SH-SY5Y (cell line): ENCODE results near the gene PPP2R5C.

Experiments
- GATA2 ChIP-seq: IDR thresholded peaks from 2 replicates; pipeline ENCODE4 v1.6.1; 2011; ENCODE audit warnings: mild to moderate bottlenecking, low read depth, low read length
- GATA3 ChIP-seq: IDR thresholded peaks from 2 replicates; pipeline ENCODE4 v1.6.1; 2011; ENCODE audit warnings: low read depth, mild to moderate bottlenecking, low read length, moderate library complexity

The PPP2R5C gene

DNA sequence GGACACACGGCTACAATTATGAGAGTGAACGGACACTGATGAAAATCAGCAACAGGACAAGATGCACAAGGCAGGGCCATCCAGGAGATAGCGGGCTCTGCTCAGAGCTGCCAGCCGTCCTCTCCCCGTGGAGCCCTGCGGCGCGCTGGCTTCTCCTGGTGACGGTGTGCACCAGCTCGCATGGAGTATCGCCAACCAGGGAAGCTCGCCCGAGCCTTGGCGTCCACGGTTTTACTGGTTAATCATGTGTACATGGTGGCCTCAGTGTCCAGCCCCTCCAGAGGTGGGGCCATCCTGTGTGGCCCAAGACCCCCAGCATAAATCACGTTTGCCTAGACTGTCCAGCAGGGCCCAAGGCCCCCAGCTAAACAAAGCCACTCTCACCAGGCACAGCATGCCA, 171.7 kb downstream of the PPP2R5C start:
- no peak for TF ChIP-seq GATA2
- TF ChIP-seq GATA3 = no peak

DNA sequence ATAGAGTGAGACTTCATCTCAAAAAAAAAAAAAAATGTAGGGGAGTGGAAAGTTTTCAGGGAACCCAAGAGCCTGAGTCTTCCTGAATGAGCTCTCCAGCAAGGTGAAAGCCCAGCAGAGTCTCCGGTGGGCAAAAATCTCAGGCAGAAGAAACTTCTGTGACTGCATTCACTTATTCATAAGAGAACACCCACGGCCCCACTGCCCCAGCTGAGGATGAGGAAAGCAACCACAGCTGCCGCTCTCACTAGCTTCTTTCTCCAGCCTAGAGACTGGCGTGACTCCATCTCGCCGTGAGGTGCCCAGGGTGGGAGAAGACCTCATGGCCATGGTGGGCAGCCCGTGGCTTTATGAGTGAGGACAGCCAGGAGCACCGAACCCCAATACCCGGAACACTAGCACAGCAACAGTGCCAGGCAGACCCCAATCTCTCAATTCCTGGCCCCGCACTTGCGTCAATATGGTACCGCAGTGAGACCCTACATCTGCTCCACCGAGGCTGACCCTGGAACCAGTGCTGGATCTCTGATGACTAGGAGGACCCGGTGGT, 173.2 kb downstream of the PPP2R5C start:
- TF ChIP-seq GATA2 (no peak), GATA3 (no peak)

DNA sequence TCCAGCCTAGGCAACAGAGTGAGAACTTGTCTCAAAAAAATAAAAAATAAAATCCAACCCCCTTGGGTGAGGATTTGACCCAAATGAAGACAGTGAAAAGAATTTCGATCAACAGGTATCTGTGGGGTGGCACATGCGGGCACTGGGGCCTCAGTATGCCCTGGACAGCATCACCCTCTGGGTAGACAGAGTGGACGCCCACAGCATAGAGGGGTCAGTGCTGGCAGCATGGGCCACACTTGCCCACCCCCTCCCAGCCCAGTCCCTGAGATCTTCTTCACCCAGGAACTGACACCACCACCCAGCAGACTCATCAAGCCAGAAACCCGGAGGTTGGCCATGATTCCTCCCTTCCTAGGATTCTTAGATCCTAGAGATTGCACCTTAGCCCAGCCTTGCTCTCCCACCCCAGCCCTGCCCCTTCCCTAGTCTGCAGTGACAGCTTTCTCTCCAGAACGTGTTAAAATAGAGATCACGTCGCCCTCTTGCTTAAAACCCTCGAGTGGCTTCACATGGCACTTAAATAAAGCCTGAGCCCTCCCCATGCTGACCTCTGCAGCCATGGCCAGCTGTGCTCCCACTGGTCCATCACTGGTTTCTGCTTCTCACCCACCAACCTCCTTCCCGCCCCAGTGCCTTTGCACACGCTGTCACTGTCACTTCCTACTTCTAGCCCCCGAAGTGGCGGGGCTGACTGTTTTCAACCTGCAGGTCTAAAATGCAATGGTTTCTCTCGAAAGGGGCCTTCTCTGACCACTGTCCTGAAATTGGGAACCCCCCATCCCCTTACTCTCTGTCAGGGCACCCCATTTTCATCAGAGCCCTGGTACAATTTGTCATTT, 176.6 kb downstream of the PPP2R5C start:
- TF ChIP-seq GATA2 (no peak), GATA3 (no peak)

DNA sequence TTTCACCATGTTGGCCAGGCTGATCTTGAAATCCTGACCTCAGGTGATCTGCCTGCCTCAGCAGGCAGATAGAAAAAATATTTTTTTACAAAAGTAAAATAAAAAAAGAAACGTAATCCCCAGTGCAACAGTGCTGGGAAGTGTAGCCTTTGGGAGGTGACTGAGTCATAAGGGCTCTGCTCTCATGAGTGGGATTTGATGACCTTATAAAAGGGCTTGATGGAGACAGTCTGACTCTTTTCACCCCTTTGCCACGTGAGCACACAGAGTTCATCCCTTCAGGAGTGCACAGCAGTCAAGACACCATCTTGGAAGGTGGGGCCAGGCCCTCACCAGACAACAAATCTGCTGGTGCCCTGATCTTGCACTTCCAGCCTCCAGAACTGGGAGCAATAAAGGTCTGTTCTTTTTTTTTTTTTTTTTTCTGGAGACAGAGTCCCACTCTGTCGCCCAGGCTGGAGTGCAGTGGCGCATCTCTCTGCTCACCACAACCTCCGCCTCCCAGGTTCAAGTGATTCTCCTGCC, 178.2 kb downstream of the PPP2R5C start:
- TF ChIP-seq GATA2 (no peak), GATA3 (no peak)

DNA sequence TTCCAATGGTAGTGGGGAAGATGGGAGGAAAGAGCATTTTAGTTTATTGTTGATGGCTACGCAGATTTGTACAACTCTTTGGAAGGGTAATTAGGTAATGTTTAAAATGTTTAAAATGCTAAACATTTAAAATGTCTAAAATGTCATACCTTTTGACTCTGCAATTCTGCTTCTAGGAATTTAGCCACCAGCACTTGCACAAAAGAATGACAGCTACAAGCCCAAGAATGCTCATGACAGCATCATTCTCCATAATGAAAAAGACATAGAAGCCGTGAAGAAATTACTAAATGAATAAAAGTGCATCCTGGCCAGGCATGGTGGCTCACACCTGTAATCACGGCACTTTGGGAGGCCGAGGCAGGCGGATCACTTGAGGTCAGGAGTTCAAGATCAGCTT, 182.9 kb downstream of the PPP2R5C start:
- TF ChIP-seq GATA3 = no peak
- TF ChIP-seq GATA2 = no peak

DNA sequence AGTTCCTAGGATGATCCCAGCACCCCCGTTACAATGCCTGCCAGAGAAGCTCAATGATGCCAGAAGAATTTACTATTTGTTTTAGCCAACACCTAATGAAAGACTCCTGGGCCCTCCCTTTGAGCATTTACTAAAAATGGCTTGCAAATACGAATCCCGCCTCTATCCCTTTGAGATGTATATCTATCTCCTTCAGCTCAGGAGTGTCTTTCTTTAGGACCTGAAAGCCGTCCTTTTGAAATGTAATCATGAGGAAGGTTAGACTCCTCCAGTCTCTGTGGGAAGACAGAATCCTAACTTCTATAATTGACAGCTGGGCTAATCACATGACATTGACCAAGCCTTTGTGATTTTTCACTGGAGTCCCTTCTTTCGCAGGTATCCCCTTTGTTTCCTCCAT, 183.7 kb downstream of the PPP2R5C start:
- TF ChIP-seq GATA2 (no peak), GATA3 (no peak)

DNA sequence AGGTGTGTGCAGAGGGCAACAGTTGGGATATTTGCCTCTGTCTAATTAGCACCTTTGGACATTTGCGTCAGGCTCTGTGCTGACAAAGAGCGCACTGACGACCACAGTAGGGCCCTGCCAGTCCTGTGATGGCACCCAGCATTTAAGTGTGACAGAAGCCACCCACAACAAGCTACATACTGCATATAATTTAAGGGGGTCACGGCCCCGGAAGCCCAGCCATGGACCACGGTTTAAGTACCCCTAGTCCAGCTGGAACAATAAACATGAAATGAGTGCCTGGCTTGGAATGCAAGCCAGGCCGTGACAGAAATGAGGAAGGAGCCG, 186.0 kb downstream of the PPP2R5C start:
- TF ChIP-seq GATA2 = no peak
- no peak for TF ChIP-seq GATA3

DNA sequence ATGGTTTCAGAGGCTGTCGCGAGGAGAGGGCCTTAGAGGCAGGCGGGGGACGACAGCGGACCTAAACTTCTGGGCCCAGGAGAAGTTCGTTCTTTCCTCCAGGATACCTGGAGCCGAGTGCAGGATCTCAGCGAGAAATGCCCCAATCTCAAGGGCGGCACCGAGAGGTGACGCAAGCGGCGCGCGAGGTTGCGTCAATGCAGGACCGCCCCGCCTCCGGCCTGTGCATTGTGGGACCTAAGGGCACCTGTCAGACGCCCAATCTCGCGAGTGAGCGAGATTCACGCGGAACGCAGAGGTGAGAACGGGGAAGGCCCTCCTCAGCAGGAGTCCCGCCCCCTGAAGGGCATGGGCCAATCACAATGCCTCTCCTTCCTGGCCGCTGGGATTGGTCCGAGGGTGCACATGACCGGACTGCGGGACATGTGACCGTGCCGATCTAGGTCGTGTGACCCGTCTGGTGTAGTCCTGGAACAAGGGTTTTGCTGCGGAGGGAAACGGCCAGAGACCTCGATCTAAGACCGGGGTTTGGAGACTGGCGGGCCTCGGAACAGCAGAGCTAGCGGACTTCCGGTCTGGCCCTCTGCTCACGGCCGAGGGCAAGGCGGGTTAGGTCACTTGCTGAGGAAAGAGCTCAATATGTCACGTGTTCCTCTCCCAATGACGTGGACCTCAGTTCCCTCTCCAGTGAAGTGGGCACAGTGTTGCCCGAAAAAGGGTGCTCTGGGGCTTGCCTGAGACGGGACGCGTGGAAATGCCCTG, 186.6 kb downstream of the PPP2R5C start:
- no peak for TF ChIP-seq GATA2
- no peak for TF ChIP-seq GATA3

DNA sequence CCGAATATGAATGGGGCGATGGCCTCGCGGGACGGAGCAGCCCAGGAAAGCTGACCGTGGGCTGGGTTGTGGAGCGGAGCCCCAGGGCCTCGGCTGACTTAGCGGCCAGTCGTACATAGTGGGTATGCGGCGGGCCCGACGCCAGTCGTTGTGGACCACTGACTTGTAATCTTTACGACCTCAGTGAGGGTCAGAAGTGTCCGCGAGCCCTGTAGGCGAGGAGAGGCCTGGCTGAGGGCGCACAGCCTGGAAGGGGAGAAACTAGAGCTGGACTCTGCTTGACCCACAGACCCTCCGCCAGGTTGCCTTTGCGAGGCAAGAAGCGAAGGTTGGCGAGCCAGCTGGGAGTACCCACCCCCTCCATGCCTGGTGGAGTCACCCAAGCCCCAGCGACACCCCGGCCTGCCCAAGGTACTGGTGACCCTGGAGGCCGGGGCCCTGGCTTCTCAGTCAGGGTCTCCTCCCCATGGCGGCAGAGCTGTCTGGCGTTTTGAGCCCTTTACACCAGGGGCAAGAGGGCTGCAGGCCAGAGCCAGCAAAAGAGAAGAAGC, 187.2 kb downstream of the PPP2R5C start:
- no peak for TF ChIP-seq GATA3
- TF ChIP-seq GATA2 = no peak

DNA sequence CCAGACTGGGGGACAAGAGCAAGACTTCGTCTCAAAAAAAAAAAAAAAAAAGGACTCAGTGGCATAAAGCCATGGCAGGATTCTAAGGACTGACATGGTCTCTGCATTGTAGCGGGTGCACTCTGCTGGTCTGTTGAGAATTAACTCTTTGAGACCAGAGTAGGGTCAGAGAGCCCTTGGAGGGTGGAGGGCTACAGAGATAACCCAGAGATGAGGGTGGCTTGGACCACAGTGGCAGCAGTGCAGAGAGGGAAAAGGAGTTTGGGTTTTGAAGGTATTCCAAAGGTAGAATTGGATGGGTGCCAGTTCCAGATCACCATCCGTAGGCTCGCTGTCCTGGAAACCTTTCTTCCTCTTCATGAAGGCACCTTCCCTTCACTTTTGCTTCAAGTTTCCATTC, 188.6 kb downstream of the PPP2R5C start:
- TF ChIP-seq GATA2 = no peak
- no peak for TF ChIP-seq GATA3

DNA sequence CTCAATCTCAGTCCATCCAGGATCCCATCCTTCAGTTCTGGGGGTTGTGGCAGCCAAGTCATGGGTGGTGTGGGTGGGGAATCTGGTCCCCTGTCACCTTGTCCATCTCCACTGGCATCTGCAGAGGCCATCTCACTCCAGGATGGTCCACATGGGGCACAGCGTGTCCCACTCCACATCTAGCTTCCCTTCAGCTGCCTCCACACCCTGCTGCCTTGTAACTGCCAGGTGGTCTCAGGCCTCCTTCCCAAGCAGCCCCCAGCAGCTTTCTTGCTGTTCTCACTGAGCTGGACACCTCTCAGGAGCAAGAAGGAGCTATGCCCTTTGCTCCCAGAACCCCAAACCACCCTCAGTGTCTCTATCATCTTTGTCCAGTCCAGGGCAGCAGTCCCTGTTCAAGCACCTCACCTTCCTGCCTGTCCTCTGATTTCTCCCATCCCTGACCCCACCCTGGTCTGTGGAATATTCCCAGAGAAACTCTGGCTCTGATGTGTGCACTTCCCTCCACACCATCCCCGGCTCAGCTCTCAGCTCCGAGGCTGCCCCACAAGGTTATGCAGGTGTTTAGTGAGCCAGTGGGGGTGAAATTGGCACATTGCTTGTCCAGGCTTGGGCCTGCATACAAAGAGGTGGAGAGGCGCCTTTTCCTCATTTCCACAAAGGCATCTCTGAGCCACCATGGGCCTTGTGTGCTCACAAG, 189.2 kb downstream of the PPP2R5C start:
- TF ChIP-seq GATA3 (no peak), GATA2 (no peak)

DNA sequence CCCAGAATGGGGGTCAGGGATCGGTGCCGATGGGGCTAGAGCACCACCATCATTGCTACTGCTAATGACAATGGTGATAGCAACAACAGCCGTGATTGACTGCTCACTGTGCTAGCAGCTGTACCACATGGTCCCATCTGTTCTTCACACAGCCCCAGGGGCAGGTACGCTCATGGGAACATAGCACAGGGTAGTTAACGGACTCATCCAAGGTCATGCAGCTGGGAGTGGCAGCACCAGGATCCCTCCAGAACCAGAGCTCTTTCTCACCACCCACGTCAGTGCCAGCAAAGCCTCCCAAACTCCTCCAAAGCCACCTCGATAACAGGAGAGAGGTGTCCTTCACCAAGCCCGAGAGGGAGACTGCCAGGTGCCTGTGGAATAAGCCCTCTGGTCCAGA, 191.6 kb downstream of the PPP2R5C start:
- TF ChIP-seq GATA3 (no peak), GATA2 (no peak)

DNA sequence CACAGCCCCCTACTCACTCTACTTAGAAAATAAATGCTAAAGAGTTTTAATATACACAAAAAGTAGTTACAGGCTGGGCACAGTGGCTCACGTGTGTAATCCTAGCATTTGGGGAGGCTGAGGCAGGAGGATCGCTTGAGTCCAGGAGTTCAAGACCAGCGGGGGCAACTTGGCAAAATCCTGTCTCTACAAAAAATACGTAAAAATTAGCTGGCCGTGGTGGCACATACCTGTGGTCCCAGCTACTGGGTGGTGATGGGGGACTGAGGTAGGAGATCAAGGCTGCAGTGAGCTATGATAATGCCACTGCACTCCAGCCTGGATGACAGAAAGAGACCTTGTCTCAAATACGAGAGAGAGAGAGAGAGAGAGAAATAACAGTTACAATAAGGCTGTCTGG, 193.0 kb downstream of the PPP2R5C start:
- no peak for TF ChIP-seq GATA2
- TF ChIP-seq GATA3 = no peak

DNA sequence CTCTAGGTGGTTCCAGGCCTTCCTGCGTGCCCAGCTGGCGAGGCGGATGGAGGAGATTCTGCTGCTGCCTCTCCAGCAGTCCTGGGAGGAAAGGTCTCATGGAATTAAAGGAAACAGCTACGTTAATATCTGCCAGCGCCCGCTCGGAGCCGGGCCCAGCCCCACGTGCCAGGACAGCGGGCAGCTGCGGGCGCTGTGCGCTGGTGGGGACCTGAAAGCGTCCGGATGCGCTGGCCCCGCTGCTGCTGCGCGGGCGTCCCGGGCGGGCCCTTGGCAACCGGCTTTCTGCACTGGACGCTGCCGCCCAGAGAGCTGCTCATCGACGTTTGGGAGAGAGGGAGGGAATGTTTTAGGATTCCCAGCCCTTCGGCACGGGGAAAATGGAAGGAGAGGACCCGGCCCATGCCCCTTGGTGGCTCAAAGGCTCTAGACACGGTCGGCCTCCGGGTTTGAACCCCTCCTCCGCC, 194.2 kb downstream of the PPP2R5C start:
- TF ChIP-seq GATA3 (no peak), GATA2 (no peak)
